Neural cell (in vitro differentiated cells): Measurements from ENCODE around the gene NOS1AP.

Experiments
- EZH2 ChIP-seq: fragments of 200-600, 300-800 bp; shearing (Covaris generic), sonication (generic); IDR thresholded peaks from 2 replicates; pipeline ENCODE4 v1.6.1; 2014; ENCODE audit warnings: antibody characterized with exemption, low read length, borderline replicate concordance, mild to moderate bottlenecking; ENCODE audit not compliant: insufficient read depth, poor library complexity, severe bottlenecking
- MXI1 ChIP-seq: fragments of 450-650 bp; conservative IDR thresholded peaks from 2 replicates; pipeline ENCODE4 v1.6.1; 2014; ENCODE audit warnings: antibody characterized with exemption, mild to moderate bottlenecking; ENCODE audit not compliant: poor library complexity, severe bottlenecking
- POLR2AphosphoS5 ChIP-seq: IDR thresholded peaks from 2 replicates; pipeline ENCODE4 v1.6.1; 2012
- RAD21 ChIP-seq: fragments of 450-650 bp; conservative IDR thresholded peaks from 2 replicates; pipeline ENCODE4 v1.6.1; 2014; ENCODE audit warnings: antibody characterized with exemption, mild to moderate bottlenecking, moderate library complexity
- SMC3 ChIP-seq: fragments of 450-650 bp; conservative IDR thresholded peaks from 2 replicates; pipeline ENCODE4 v1.6.1; 2014; ENCODE audit warnings: antibody characterized with exemption, mild to moderate bottlenecking, moderate library complexity; ENCODE audit not compliant: poor library complexity
- TAF1 ChIP-seq: IDR thresholded peaks from 2 replicates; pipeline ENCODE4 v1.6.1; 2012; ENCODE audit warnings: low read depth
- TF ChIP-seq, protein P1 (sequence below): fragments of 450-650 bp; IDR thresholded peaks from 2 replicates; pipeline ENCODE4 v1.5.1; 2014; ENCODE audit warnings: antibody characterized with exemption, mild to moderate bottlenecking, moderate library complexity; ENCODE audit not compliant: poor library complexity, severe bottlenecking
- TF ChIP-seq, protein P2 (sequence below): IDR thresholded peaks from 2 replicates; pipeline ENCODE4 v1.6.1; 2012; ENCODE audit warnings: borderline replicate concordance

GRCh38 chr1:162070094-162070748 is 730 bp downstream of the NOS1AP start:
- TF ChIP-seq RAD21 (peak; percentile 15), MXI1 (peak; percentile 63), POLR2AphosphoS5 (no peak), TAF1 (no peak), EZH2 (no peak), SMC3 (peak; percentile 46)
- TF ChIP-seq, protein P1, sequence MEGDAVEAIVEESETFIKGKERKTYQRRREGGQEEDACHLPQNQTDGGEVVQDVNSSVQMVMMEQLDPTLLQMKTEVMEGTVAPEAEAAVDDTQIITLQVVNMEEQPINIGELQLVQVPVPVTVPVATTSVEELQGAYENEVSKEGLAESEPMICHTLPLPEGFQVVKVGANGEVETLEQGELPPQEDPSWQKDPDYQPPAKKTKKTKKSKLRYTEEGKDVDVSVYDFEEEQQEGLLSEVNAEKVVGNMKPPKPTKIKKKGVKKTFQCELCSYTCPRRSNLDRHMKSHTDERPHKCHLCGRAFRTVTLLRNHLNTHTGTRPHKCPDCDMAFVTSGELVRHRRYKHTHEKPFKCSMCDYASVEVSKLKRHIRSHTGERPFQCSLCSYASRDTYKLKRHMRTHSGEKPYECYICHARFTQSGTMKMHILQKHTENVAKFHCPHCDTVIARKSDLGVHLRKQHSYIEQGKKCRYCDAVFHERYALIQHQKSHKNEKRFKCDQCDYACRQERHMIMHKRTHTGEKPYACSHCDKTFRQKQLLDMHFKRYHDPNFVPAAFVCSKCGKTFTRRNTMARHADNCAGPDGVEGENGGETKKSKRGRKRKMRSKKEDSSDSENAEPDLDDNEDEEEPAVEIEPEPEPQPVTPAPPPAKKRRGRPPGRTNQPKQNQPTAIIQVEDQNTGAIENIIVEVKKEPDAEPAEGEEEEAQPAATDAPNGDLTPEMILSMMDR = no peak
- TF ChIP-seq, protein P2, sequence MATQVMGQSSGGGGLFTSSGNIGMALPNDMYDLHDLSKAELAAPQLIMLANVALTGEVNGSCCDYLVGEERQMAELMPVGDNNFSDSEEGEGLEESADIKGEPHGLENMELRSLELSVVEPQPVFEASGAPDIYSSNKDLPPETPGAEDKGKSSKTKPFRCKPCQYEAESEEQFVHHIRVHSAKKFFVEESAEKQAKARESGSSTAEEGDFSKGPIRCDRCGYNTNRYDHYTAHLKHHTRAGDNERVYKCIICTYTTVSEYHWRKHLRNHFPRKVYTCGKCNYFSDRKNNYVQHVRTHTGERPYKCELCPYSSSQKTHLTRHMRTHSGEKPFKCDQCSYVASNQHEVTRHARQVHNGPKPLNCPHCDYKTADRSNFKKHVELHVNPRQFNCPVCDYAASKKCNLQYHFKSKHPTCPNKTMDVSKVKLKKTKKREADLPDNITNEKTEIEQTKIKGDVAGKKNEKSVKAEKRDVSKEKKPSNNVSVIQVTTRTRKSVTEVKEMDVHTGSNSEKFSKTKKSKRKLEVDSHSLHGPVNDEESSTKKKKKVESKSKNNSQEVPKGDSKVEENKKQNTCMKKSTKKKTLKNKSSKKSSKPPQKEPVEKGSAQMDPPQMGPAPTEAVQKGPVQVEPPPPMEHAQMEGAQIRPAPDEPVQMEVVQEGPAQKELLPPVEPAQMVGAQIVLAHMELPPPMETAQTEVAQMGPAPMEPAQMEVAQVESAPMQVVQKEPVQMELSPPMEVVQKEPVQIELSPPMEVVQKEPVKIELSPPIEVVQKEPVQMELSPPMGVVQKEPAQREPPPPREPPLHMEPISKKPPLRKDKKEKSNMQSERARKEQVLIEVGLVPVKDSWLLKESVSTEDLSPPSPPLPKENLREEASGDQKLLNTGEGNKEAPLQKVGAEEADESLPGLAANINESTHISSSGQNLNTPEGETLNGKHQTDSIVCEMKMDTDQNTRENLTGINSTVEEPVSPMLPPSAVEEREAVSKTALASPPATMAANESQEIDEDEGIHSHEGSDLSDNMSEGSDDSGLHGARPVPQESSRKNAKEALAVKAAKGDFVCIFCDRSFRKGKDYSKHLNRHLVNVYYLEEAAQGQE = no peak
